Astrocyte of the cerebellum (primary cell): ENCODE data around the gene ENOX1.

Experiments used
- DNase-seq: peaks from one replicate; pipeline ENCODE4 v3.0.0-alpha.2; 2011; ENCODE audit warnings: low read depth
- H3K4me3 ChIP-seq: 2 replicates; pipeline ENCODE4 v1.5.1; 2011; ENCODE audit warnings: mild to moderate bottlenecking, low read depth, low read length, moderate library complexity
- CTCF ChIP-seq: IDR thresholded peaks from 2 replicates; pipeline ENCODE4 v1.5.1; 2012; ENCODE audit warnings: low read length, low read depth, moderate library complexity, mild to moderate bottlenecking; ENCODE audit errors: missing control alignments
- in situ Hi-C: cut with HindIII; loops from 2 replicates; pipeline ENCODE4 v1.10.0; 2017; ENCODE audit warnings: low sequenced_read_pairs

ENOX1 gene

GRCh38 chr13:43742911-43743310 is 43.9 kb downstream of the ENOX1 start:
- H3K4me3 ChIP-seq = no peak overlapping the region
- TF ChIP-seq CTCF = no peak
- in situ Hi-C loops = no loop called here

GRCh38 chr13:43737392-43737923 is 49.3 kb downstream of the ENOX1 start:
- DNase-seq = no peak
- no peak overlapping the region for H3K4me3 ChIP-seq
- no peak for TF ChIP-seq CTCF
- in situ Hi-C loops = loop anchor here (5.0 kb wide), 1 partner anchor 60 kb away; no protein-coding TSS in a partner anchor

More at GRCh38 chr13:43742911-43743310, 43.9 kb downstream of the ENOX1 start:
- DNase-seq = no peak

- TF ChIP-seq CTCF = no peak
- in situ Hi-C loops = no loop called here
- H3K4me3 ChIP-seq = no peak overlapping the region
- no peak for DNase-seq
These were observed 54.0 kb downstream of the ENOX1 start for GRCh38 chr13:43732726-43733125.

GRCh38 chr13:43731296-43731695 is 55.5 kb downstream of the ENOX1 start:
- DNase-seq = no peak
- in situ Hi-C loops = no loop called here
- no peak overlapping the region for H3K4me3 ChIP-seq
- no peak for TF ChIP-seq CTCF

- DNase-seq = no peak
- in situ Hi-C loops = no loop called here
- TF ChIP-seq CTCF = no peak
- no peak overlapping the region for H3K4me3 ChIP-seq
These were observed 56.1 kb downstream of the ENOX1 start for GRCh38 chr13:43730642-43731041.

- in situ Hi-C loops = no loop called here
- no peak overlapping the region for H3K4me3 ChIP-seq
- DNase-seq = no peak
- no peak for TF ChIP-seq CTCF
These were observed 58.4 kb downstream of the ENOX1 start for GRCh38 chr13:43728421-43728820.
